GM12872 (cell line): ENCODE results near the gene NXPH3.

Experiments used
- CTCF ChIP-seq: IDR thresholded peaks from 3 replicates; pipeline ENCODE4 v1.5.1; 2011; ENCODE audit warnings: low read depth, mild to moderate bottlenecking, low read length, moderate library complexity; ENCODE audit not compliant: insufficient read depth

Gene NXPH3

GRCh38 chr17:49557312-49558024, 18.2 kb upstream of the NXPH3 start:
- TF ChIP-seq CTCF = peak; percentile 76

GRCh38 chr17:49564638-49565037, 11.0 kb upstream of the NXPH3 start:
- no peak for TF ChIP-seq CTCF

GRCh38 chr17:49565948-49566491, 9.7 kb upstream of the NXPH3 start:
- no peak for TF ChIP-seq CTCF

GRCh38 chr17:49566668-49567071, 9.0 kb upstream of the NXPH3 start:
- TF ChIP-seq CTCF = no peak

- TF ChIP-seq CTCF = no peak
Observed at GRCh38 chr17:49567104-49567521, 8.6 kb upstream of the NXPH3 start.

- TF ChIP-seq CTCF = peak; percentile 94
Observed at GRCh38 chr17:49567871-49568694, 7.6 kb upstream of the NXPH3 start.

GRCh38 chr17:49570540-49571242, 5.0 kb upstream of the NXPH3 start:
- no peak for TF ChIP-seq CTCF
